Loucy (cell line): ENCODE measurements around the gene ABCB9.

Experiments
- H2AFZ ChIP-seq: fragments of 200-600 bp; sonication (generic); 2 replicates; pipeline ENCODE4 v1.6.0; 2016; ENCODE audit warnings: antibody characterized with exemption, mild to moderate bottlenecking, low read length, moderate library complexity
- H3F3A ChIP-seq: fragments of 200-600 bp; 2 replicates; pipeline ENCODE4 v1.6.0; 2016; ENCODE audit warnings: antibody characterized with exemption, low read depth, mild to moderate bottlenecking
- H3K27me3 ChIP-seq: fragments of 200-600 bp; sonication (generic); 2 replicates; pipeline ENCODE4 v1.6.1; 2014; ENCODE audit warnings: low read length, mild to moderate bottlenecking; ENCODE audit not compliant: insufficient read depth, poor library complexity, severe bottlenecking
- H3K36me3 ChIP-seq: fragments of 200-600 bp; sonication (generic); 2 replicates; pipeline ENCODE4 v1.6.1; 2016; ENCODE audit warnings: low read length; ENCODE audit not compliant: insufficient read depth
- H3K4me1 ChIP-seq: fragments of 200-600 bp; sonication (generic); 2 replicates; pipeline ENCODE4 v1.5.1; 2014; ENCODE audit warnings: low read length, mild to moderate bottlenecking; ENCODE audit not compliant: insufficient read depth, poor library complexity, severe bottlenecking
- H3K4me2 ChIP-seq: fragments of 200-600 bp; sonication (generic); 2 replicates; pipeline ENCODE4 v1.6.0; 2014; ENCODE audit warnings: antibody characterized with exemption, low read length, low read depth, mild to moderate bottlenecking; ENCODE audit not compliant: poor library complexity, severe bottlenecking
- H3K4me3 ChIP-seq: fragments of 200-600 bp; sonication (generic); 2 replicates; pipeline ENCODE4 v1.5.1; 2014; ENCODE audit warnings: low read length, mild to moderate bottlenecking, mixed read lengths; ENCODE audit not compliant: poor library complexity, severe bottlenecking
- H3K79me2 ChIP-seq: fragments of 200-600 bp; sonication (generic); 2 replicates; pipeline ENCODE4 v1.6.1; 2014; ENCODE audit warnings: low read length; ENCODE audit not compliant: insufficient read depth
- H3K9ac ChIP-seq: fragments of 200-600 bp; sonication (generic); 2 replicates; pipeline ENCODE4 v1.6.0; 2014; ENCODE audit warnings: mild to moderate bottlenecking, low read depth, low read length, moderate library complexity; ENCODE audit not compliant: poor library complexity, severe bottlenecking
- H3K9me2 ChIP-seq: fragments of 200-600 bp; sonication (generic); replicated peaks from 2 replicates; pipeline ENCODE4 v1.6.1; 2016; ENCODE audit warnings: low read depth, low read length, mixed read lengths
- H3K9me3 ChIP-seq: fragments of 200-600 bp; sonication (generic); 2 replicates; pipeline ENCODE4 v1.6.1; 2014; ENCODE audit warnings: mild to moderate bottlenecking, antibody characterized with exemption, low read length, low read depth; ENCODE audit not compliant: insufficient read depth
- H4K20me1 ChIP-seq: fragments of 200-600 bp; sonication (generic); 2 replicates; pipeline ENCODE4 v1.6.0; 2014; ENCODE audit warnings: antibody characterized with exemption, low read length, mild to moderate bottlenecking; ENCODE audit not compliant: insufficient read depth, poor library complexity, severe bottlenecking
- EZH2phosphoT487 ChIP-seq: fragments of 200-600 bp; IDR thresholded peaks from 2 replicates; pipeline ENCODE4 v1.6.1; 2018; ENCODE audit warnings: antibody characterized with exemption, mild to moderate bottlenecking, moderate library complexity, borderline replicate concordance
- TF ChIP-seq, protein P1 (sequence below): fragments of 200-600 bp; sonication (generic); conservative IDR thresholded peaks from 2 replicates; pipeline ENCODE4 v1.5.1; 2014; ENCODE audit warnings: mild to moderate bottlenecking, antibody characterized with exemption, low read length

Gene ABCB9

DNA sequence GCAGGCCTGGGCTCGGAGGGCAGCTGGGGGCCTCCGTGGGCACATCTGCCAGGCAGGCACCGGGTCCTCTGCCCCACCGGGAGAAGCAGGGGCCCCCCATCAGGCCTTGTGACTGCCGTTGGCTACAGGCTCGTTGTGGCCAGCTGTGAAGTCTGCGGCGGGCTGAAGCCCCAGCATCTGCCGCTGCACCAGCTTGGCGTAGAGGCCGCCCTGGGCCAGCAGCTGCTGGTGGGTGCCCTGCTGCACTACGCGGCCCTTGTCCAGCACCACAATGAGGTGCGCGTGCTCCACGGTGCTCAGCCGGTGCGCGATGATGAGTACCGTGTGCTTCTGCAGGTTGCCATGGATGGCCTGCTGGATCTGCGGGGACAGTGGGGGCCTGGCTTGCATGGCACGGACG is 36.5 kb downstream of the ABCB9 start:
- Histone ChIP-seq H3K9me2 (no peaks in the 10 kb centered on the region), H3K4me3 (no peak overlapping the region), H3K36me3 (no peaks in the 10 kb centered on the region), H3K79me2 (no peaks in the 10 kb centered on the region), H3K4me2 (no peak overlapping the region), H3K9me3 (no peaks in the 10 kb centered on the region), H4K20me1 (no peaks in the 10 kb centered on the region), H3F3A (no peaks in the 10 kb centered on the region), H3K4me1 (peaks cover 7% of the 10 kb centered on the region), H3K27me3 (no peaks in the 10 kb centered on the region), H2AFZ (no peak overlapping the region), H3K9ac (no peak overlapping the region)
- TF ChIP-seq EZH2phosphoT487 = no peak
- TF ChIP-seq, protein P1, sequence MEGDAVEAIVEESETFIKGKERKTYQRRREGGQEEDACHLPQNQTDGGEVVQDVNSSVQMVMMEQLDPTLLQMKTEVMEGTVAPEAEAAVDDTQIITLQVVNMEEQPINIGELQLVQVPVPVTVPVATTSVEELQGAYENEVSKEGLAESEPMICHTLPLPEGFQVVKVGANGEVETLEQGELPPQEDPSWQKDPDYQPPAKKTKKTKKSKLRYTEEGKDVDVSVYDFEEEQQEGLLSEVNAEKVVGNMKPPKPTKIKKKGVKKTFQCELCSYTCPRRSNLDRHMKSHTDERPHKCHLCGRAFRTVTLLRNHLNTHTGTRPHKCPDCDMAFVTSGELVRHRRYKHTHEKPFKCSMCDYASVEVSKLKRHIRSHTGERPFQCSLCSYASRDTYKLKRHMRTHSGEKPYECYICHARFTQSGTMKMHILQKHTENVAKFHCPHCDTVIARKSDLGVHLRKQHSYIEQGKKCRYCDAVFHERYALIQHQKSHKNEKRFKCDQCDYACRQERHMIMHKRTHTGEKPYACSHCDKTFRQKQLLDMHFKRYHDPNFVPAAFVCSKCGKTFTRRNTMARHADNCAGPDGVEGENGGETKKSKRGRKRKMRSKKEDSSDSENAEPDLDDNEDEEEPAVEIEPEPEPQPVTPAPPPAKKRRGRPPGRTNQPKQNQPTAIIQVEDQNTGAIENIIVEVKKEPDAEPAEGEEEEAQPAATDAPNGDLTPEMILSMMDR = no peak

DNA sequence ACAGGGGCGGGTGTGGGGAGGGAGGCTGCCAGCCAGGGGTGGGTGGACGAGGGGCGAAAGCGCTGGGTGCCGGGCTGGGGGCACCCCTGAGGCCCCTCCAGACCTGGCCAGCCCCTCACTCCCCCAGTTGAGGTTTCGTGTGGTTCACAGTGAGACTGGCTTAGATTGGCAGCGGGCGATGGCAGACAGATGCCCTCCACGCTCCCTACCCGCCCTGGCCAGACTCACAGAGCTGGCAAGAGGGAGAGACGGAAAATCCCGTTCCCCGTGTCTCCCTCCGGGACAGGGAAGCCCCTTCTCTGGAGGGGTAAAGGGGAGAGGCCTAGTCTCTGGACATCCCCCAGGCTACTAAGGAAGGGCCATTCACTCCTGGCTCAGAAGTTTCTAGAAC is 37.1 kb downstream of the ABCB9 start:
- no peaks in the 10 kb centered on the region for H3K27me3 ChIP-seq
- H3K79me2 ChIP-seq = no peaks in the 10 kb centered on the region
- H3K9ac ChIP-seq = no peak overlapping the region
- no peak overlapping the region for H3K4me2 ChIP-seq
- H2AFZ ChIP-seq = no peak overlapping the region
- no peaks in the 10 kb centered on the region for H4K20me1 ChIP-seq
- no peaks in the 10 kb centered on the region for H3K9me3 ChIP-seq
- H3F3A ChIP-seq = no peaks in the 10 kb centered on the region
- peaks cover 7% of the 10 kb centered on the region for H3K4me1 ChIP-seq
- no peaks in the 10 kb centered on the region for H3K36me3 ChIP-seq
- TF ChIP-seq EZH2phosphoT487 = no peak
- TF ChIP-seq, protein P1 = no peak
- H3K9me2 ChIP-seq = no peaks in the 10 kb centered on the region
- no peak overlapping the region for H3K4me3 ChIP-seq

DNA sequence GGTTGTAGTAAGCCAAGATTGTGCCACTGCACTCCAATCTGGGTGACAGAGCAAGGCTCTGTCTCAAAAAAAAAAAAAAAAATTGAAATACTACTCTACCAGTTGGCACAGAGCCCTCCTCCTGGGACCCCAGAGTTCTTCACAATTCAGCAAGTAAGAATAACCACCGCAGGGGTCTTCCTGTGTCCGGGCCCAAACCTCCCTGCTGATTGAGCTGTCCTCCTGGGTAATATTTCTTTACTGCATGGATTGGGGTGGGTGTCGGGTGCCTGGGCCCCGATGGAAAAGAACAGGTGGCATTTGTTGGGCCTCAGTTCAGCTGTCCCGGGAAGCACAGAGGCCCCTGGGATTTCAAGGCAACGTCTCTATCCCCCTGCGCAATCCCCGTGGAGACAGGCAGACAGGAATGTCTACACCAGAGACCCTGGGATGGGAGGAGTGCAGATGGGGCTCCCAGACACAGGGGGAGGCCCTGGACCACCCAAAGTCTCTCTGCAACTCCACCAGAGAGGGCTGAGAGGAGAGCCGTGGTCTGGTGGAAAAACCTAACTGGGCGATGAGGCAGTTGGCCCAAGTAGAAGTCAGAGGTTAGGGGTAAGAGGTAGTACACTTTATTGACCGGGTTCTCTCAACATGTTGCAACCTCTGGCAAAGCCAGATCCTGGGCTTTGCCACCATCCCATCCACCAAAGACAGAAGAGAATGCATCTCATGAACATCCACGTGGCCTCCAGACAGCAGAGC is 37.7 kb downstream of the ABCB9 start:
- TF ChIP-seq, protein P1 = no peak
- TF ChIP-seq EZH2phosphoT487 = no peak
- Histone ChIP-seq H3K36me3 (no peaks in the 10 kb centered on the region), H3K4me3 (no peak overlapping the region), H3K9me2 (no peaks in the 10 kb centered on the region), H3K27me3 (no peaks in the 10 kb centered on the region), H3K9me3 (no peaks in the 10 kb centered on the region), H2AFZ (no peak overlapping the region), H4K20me1 (no peaks in the 10 kb centered on the region), H3F3A (no peaks in the 10 kb centered on the region), H3K4me2 (no peak overlapping the region), H3K4me1 (peaks cover 7% of the 10 kb centered on the region), H3K79me2 (no peaks in the 10 kb centered on the region), H3K9ac (no peak overlapping the region)
